ENCODE results near the gene MCU.

DNA sequence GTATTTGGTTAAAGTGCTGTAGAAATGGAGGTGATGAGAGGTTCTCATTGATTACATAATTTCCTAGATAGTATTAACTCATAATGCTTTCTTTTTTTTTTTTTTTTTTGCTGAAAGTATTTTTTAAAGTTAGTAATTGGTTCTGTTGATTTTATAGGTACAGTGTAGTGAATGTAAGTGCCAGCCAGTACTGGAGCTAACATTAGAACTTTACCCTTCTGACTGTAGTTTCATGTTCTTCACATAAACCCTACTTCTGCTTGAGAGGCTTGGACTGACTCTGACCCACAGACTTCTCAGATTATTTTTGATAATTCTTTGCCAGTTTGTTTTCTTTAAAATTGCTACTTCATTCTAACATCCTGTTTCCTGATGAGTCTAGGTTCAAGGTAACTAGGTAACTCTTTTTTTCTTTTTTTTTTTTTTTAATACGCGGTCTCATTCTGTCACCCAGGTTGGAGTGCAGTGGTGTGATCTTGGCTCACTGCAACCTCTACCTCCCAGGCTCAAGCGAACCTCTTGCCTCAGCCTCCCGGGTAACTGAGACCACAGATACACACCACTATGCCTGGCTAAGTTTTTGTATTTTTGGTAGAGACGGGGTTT, 109.4 kb downstream of the MCU start:
- TF ChIP-seq, protein P1, sequence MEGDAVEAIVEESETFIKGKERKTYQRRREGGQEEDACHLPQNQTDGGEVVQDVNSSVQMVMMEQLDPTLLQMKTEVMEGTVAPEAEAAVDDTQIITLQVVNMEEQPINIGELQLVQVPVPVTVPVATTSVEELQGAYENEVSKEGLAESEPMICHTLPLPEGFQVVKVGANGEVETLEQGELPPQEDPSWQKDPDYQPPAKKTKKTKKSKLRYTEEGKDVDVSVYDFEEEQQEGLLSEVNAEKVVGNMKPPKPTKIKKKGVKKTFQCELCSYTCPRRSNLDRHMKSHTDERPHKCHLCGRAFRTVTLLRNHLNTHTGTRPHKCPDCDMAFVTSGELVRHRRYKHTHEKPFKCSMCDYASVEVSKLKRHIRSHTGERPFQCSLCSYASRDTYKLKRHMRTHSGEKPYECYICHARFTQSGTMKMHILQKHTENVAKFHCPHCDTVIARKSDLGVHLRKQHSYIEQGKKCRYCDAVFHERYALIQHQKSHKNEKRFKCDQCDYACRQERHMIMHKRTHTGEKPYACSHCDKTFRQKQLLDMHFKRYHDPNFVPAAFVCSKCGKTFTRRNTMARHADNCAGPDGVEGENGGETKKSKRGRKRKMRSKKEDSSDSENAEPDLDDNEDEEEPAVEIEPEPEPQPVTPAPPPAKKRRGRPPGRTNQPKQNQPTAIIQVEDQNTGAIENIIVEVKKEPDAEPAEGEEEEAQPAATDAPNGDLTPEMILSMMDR (IDR thresholded peaks at IDR 0.05), result no peak
- TF ChIP-seq EZH2 (IDR thresholded peaks at IDR 0.05) (no peak), EZH2phosphoT487 (IDR thresholded peaks at IDR 0.05) (no peak)

All from neural progenitor cell (in vitro differentiated cells).